ENCODE data around the gene MAPK10.
"Not testable (repeated sequence)": the region's sequence is repeated elsewhere in the genome, so short reads cannot be mapped to it uniquely, and the experiment has no call there.

MAPK10 gene

GRCh38 chr4:86338521-86338920 lies 21.3 kb downstream of the MAPK10 start:
- DNase-seq = no peak

GRCh38 chr4:86334020-86334750 lies 25.7 kb downstream of the MAPK10 start:
- no peak for DNase-seq

- no peak for DNase-seq
These were observed 26.6 kb downstream of the MAPK10 start for GRCh38 chr4:86333236-86333635.

- no peak for DNase-seq
These were observed 28.7 kb downstream of the MAPK10 start for GRCh38 chr4:86330961-86331742.

GRCh38 chr4:86330411-86330810 lies 29.4 kb downstream of the MAPK10 start:
- DNase-seq = not testable (repeated sequence)

GRCh38 chr4:86329431-86329830 lies 30.4 kb downstream of the MAPK10 start:
- DNase-seq = no peak

- no peak for DNase-seq
These were observed 33.5 kb downstream of the MAPK10 start for GRCh38 chr4:86326400-86326799.

GRCh38 chr4:86319390-86319789 lies 40.5 kb downstream of the MAPK10 start:
- DNase-seq = no peak

- DNase-seq = no peak
These were observed 44.3 kb downstream of the MAPK10 start for GRCh38 chr4:86315579-86315978.

GRCh38 chr4:86313656-86314055 lies 46.2 kb downstream of the MAPK10 start:
- DNase-seq = no peak

GRCh38 chr4:86307432-86307831 lies 52.4 kb downstream of the MAPK10 start:
- no peak for DNase-seq

- no peak for DNase-seq
These were observed 53.0 kb downstream of the MAPK10 start for GRCh38 chr4:86306816-86307215.

- DNase-seq = no peak
These were observed 57.0 kb downstream of the MAPK10 start for GRCh38 chr4:86302830-86303229.

- DNase-seq = no peak
These were observed 57.6 kb downstream of the MAPK10 start for GRCh38 chr4:86302251-86302650.

GRCh38 chr4:86300516-86300915 lies 59.3 kb downstream of the MAPK10 start:
- DNase-seq = no peak

GRCh38 chr4:86296865-86297264 lies 63.0 kb downstream of the MAPK10 start:
- no peak for DNase-seq

GRCh38 chr4:86294883-86295282 lies 65.0 kb downstream of the MAPK10 start:
- no peak for DNase-seq

- DNase-seq = no peak
These were observed 68.7 kb downstream of the MAPK10 start for GRCh38 chr4:86291180-86291579.

- no peak for DNase-seq
These were observed 73.1 kb downstream of the MAPK10 start for GRCh38 chr4:86286726-86287125.

GRCh38 chr4:86283371-86283770 lies 76.5 kb downstream of the MAPK10 start:
- DNase-seq = no peak

GRCh38 chr4:86280246-86280645 lies 79.6 kb downstream of the MAPK10 start:
- no peak for DNase-seq

GRCh38 chr4:86279293-86279960 lies 80.4 kb downstream of the MAPK10 start:
- no peak for DNase-seq

GRCh38 chr4:86278126-86278525 lies 81.7 kb downstream of the MAPK10 start:
- no peak for DNase-seq

- DNase-seq = no peak
These were observed 85.2 kb downstream of the MAPK10 start for GRCh38 chr4:86274642-86275041.

Measured in CD4-positive, alpha-beta T cell treated with Interleukin-6 for 4 hours (primary cell).